Peyer's patch (tissue), 4 donors: Measurements from ENCODE around the gene TRERF1. TPM values are rescaled to one million over a fixed set of nuclear protein-coding genes. Genes with fewer than 3 reads are reported as not detected.
"Not testable (repeated sequence)": the region's sequence is repeated elsewhere in the genome, so short reads cannot be mapped to it uniquely, and the experiment has no call there.

ENCODE experiments used
- DNase-seq, 3 donors: peaks; one replicate each; pipeline ENCODE4 v3.0.0-alpha.2; 2017 to 2019
- H3K27ac ChIP-seq, 4 donors: fragments of 200-600 bp; sonication (generic); one replicate each; pipeline ENCODE4 v1.5.1; 2016 to 2019
- H3K27me3 ChIP-seq, 2 donors: fragments of 200-600 bp; sonication (generic); one replicate each; pipeline ENCODE4 v1.5.1; 2019
- H3K36me3 ChIP-seq, 3 donors: fragments of 200-600 bp; sonication (generic); one replicate each; pipeline ENCODE4 v1.5.1; 2016 to 2019
- H3K4me1 ChIP-seq, 4 donors: fragments of 200-600 bp; sonication (generic); one replicate each; pipeline ENCODE4 v1.5.1; 2016 to 2019
- H3K4me3 ChIP-seq, 4 donors: fragments of 200-600 bp; sonication (generic); 1 replicate in 3 of 4; 2 replicates in 1 of 4; pipeline ENCODE4 v1.5.1; 2016 to 2019; ENCODE audit warnings: mild to moderate bottlenecking in 1 of 4
- H3K9me3 ChIP-seq, 4 donors: fragments of 200-600 bp; sonication (generic); one replicate each; pipeline ENCODE4 v1.5.1; 2016 to 2019; ENCODE audit warnings: mild to moderate bottlenecking in 1 of 4
- CTCF ChIP-seq, 6 experiments: fragments of 450-650 bp in 4 of 6; fragments of 200-600 bp in 2 of 6; sonication (generic) in 1 of 6; IDR thresholded peaks; one replicate each; pipeline ENCODE4 v1.5.1; 2017 to 2019; ENCODE audit warnings: antibody characterized with exemption in 6 of 6, mild to moderate bottlenecking in 3 of 6, moderate library complexity in 1 of 6
- POLR2A ChIP-seq, 2 donors: fragments of 450-650 bp; IDR thresholded peaks; one replicate each; pipeline ENCODE4 v1.5.1; 2017; ENCODE audit warnings: antibody characterized with exemption in 2 of 2, mild to moderate bottlenecking in 2 of 2, moderate library complexity in 2 of 2
- total RNA-seq, 4 donors: library from RNA; depleted of rRNA; stranded (reverse); fragments of >200 nt; gene quantifications; one replicate each; pipeline ENCODE4 v1.1.0, GENCODE V29; 2016

TRERF1 gene
- total RNA-seq, 4 donors from 2014 or later: 4.6 to 28.1 (median 8.5) TPM

GRCh38 chr6:42222448-42222847 is 229.3 kb downstream of the TRERF1 start:
- Histone ChIP-seq H3K27me3 (no peaks in the 10 kb centered on the region), H3K27ac (no peak overlapping the region), H3K4me1 (peaks cover 0 to 26% (median 5%) of the 10 kb centered on the region in 4 donors), H3K9me3 (no peaks in the 10 kb centered on the region), H3K4me3 (no peak overlapping the region), H3K36me3 (no peaks in the 10 kb centered on the region)
- no peak for TF ChIP-seq CTCF (IDR thresholded peaks at IDR 0.05)
- TF ChIP-seq POLR2A (IDR thresholded peaks at IDR 0.05): no peak
- DNase-seq: no peak

GRCh38 chr6:42221546-42221945 is 230.2 kb downstream of the TRERF1 start:
- Histone ChIP-seq H3K36me3 (no peaks in the 10 kb centered on the region), H3K4me3 (no peak overlapping the region), H3K9me3 (no peaks in the 10 kb centered on the region), H3K4me1 (peaks cover 0 to 27% (median 2%) of the 10 kb centered on the region in 4 donors), H3K27me3 (no peaks in the 10 kb centered on the region), H3K27ac (no peak overlapping the region)
- no peak for TF ChIP-seq POLR2A (IDR thresholded peaks at IDR 0.05)
- TF ChIP-seq CTCF (IDR thresholded peaks at IDR 0.05): no peak
- no peak for DNase-seq

GRCh38 chr6:42220807-42221206 is 230.9 kb downstream of the TRERF1 start:
- no peak for DNase-seq
- Histone ChIP-seq H3K27ac (no peak overlapping the region), H3K4me1 (peaks cover 0 to 26% (median 2%) of the 10 kb centered on the region in 4 donors), H3K27me3 (no peaks in the 10 kb centered on the region), H3K4me3 (no peak overlapping the region), H3K9me3 (no peaks in the 10 kb centered on the region), H3K36me3 (no peaks in the 10 kb centered on the region)
- TF ChIP-seq CTCF (IDR thresholded peaks at IDR 0.05) (no peak), POLR2A (IDR thresholded peaks at IDR 0.05) (no peak)

GRCh38 chr6:42217519-42218367 is 234.0 kb downstream of the TRERF1 start, which contains the start of gene MRPS10:
MRPS10 (minus strand) TSS chr6:42217861; CDS start chr6:42217849, 12 bp downstream.
- H3K27ac ChIP-seq: peak within 1 kb of the TSS; percentile 69 to 80 (median 72)
- DNase-seq: peak; percentile 92 to 96 (median 93)
- TF ChIP-seq CTCF (IDR thresholded peaks at IDR 0.05) (no peak), POLR2A (IDR thresholded peaks at IDR 0.05) (peak; percentile 81 to 82)
- no peaks in the 10 kb centered on the region for H3K9me3 ChIP-seq
- peak within 1 kb of the TSS; percentile 53 to 76 (median 70) for H3K4me3 ChIP-seq
- peaks cover 0 to 8% (median 0%) of the 10 kb centered on the region in 3 donors for H3K36me3 ChIP-seq
- no peaks in the 10 kb centered on the region for H3K27me3 ChIP-seq
- H3K4me1 ChIP-seq: peaks cover 0 to 18% (median 2%) of the 10 kb centered on the region in 4 donors

- peaks cover 0 to 14% (median 0%) of the 10 kb centered on the region in 3 donors for H3K36me3 ChIP-seq
- no peak for TF ChIP-seq POLR2A (IDR thresholded peaks at IDR 0.05)
- peak overlapping the region; percentile 69 to 80 (median 72) for H3K27ac ChIP-seq
- H3K27me3 ChIP-seq: no peaks in the 10 kb centered on the region
- peak overlapping the region; percentile 53 to 76 (median 70) for H3K4me3 ChIP-seq
- H3K9me3 ChIP-seq: no peaks in the 10 kb centered on the region
- DNase-seq: no peak
- peaks cover 0 to 18% (median 2%) of the 10 kb centered on the region in 4 donors for H3K4me1 ChIP-seq
Observed at GRCh38 chr6:42217157-42217518, 234.6 kb downstream of the TRERF1 start.

GRCh38 chr6:42216495-42216894 is 235.2 kb downstream of the TRERF1 start:
- H3K9me3 ChIP-seq, H3K27me3 ChIP-seq, DNase-seq, H3K27ac ChIP-seq: not testable (repeated sequence)
- Histone ChIP-seq H3K4me1 (peaks cover 0 to 18% (median 2%) of the 10 kb centered on the region in 4 donors), H3K4me3 (peak overlapping the region in 2 of 4 donors; percentile 73 to 76), H3K36me3 (peaks cover 0 to 20% (median 0%) of the 10 kb centered on the region in 3 donors)
